D721Med (cell line): ENCODE measurements around the gene RIPK3.
"Not testable (repeated sequence)": the region's sequence is repeated elsewhere in the genome, so short reads cannot be mapped to it uniquely, and the experiment has no call there.

Experiments
- DNase-seq: peaks from one replicate; pipeline ENCODE4 v3.0.0; 2011; ENCODE audit warnings: low spot score; ENCODE audit not compliant: insufficient read length
- FAIRE-seq: peaks from 2 replicates; lab custom pipeline; 2011; peaks lifted over from hg19 to GRCh38; lab: Jason Lieb, UNC
- TF ChIP-seq, protein P1 (sequence below): IDR thresholded peaks from 2 replicates; pipeline ENCODE4 v1.5.1; 2012; ENCODE audit warnings: mild to moderate bottlenecking, control low read depth; ENCODE audit not compliant: insufficient read depth; ENCODE audit errors: missing control alignments

Gene RIPK3

DNA sequence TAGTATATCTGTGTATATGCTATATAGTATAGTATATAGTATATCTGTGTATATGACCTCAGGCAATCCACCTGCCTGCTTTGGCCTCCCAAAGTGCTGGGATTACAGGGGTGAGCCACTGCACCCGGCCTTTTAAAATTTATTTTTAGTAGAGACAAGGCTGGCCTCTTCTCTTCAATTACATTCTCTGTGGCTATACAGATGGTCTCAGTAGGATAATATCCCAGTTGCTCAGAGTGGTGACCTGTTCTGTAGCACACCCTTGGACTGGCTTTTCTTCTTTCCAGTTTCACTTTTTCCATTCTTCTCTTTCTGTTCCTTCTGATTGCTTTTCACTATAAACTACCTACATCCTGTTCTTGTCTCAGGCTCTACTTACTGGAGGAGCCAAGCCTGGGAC lies 25.1 kb upstream of the RIPK3 start:
- FAIRE-seq (no peak), DNase-seq (no peak)
- TF ChIP-seq, protein P1, sequence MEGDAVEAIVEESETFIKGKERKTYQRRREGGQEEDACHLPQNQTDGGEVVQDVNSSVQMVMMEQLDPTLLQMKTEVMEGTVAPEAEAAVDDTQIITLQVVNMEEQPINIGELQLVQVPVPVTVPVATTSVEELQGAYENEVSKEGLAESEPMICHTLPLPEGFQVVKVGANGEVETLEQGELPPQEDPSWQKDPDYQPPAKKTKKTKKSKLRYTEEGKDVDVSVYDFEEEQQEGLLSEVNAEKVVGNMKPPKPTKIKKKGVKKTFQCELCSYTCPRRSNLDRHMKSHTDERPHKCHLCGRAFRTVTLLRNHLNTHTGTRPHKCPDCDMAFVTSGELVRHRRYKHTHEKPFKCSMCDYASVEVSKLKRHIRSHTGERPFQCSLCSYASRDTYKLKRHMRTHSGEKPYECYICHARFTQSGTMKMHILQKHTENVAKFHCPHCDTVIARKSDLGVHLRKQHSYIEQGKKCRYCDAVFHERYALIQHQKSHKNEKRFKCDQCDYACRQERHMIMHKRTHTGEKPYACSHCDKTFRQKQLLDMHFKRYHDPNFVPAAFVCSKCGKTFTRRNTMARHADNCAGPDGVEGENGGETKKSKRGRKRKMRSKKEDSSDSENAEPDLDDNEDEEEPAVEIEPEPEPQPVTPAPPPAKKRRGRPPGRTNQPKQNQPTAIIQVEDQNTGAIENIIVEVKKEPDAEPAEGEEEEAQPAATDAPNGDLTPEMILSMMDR, result no peak

DNA sequence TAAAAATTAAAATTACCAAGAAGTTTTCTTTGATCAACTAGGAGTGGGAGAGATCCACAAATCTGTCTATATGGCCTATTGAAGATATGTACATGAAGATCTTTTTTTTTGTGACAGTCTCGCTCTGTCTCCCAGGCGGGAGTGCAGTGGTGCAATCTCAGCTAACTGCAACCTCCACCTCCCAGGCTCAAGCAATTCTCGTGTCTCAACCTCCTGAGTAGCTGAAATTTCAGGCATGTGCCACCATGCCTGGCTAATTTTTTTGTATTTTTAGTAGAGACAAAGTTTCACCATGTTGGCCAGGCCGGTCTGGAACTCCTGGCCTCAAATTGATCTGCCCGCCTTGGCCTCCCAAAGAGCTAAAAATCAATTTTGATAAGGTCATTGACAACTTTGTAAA lies 23.6 kb upstream of the RIPK3 start:
- TF ChIP-seq, protein P1, result no peak
- FAIRE-seq, result no peak

DNA sequence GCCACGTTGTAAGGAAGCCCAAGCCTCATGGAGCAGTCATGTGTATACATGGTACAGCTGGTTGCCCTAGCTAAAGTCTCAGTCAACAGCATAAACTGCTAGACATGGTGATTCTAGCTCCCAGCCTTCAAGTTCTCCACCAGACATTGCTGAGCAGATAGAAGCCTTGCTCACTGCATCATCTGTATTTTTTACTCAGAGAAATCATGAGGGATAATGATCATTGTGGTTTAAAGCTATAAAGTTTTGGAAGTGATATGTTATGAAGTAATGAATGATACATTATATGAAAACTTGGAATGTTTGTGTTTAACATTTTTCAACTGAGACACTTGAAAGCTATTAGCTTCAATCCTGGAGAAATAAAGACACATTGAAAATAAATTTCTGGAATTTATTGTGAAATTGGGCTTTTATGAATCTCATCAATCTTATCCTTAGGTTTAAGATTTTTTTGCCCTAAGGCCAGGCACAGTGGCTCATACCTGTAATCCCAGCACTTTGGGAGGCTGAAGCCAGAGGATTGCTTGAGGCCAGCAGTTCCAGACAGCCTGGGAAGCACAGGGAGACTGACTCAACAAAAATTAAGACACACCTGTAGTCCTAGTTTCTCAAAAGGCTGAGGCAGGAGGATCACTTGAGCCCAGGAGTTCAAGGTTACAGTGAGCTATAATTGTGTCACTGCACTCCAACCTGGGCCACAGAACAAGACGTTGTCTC lies 22.6 kb upstream of the RIPK3 start:
- DNase-seq, result no peak
- TF ChIP-seq, protein P1, result no peak
- FAIRE-seq, result no peak

More for the DNA sequence above, 23.6 kb upstream of the RIPK3 start:
- DNase-seq, result no peak

DNA sequence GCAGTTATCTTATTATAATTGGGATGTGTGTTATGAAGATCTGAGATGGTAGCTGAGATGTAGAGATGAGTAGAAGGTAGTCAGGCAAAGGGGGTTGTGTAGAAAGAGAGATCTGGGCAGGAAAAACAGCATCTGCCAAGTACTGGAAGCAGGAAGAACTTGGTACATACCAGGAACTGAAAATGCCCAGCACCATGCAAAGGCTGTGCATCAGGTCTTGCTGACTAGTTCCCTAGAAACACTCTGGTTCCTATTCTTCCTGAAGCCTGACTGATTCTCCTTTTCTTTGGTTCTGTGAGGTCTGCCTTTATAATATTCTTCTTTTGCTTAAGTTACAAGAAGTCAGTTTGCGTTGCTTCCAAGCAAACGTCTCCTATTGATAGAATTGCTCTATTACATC lies 21.5 kb upstream of the RIPK3 start:
- DNase-seq, result no peak
- no peak for FAIRE-seq
- TF ChIP-seq, protein P1, result no peak

DNA sequence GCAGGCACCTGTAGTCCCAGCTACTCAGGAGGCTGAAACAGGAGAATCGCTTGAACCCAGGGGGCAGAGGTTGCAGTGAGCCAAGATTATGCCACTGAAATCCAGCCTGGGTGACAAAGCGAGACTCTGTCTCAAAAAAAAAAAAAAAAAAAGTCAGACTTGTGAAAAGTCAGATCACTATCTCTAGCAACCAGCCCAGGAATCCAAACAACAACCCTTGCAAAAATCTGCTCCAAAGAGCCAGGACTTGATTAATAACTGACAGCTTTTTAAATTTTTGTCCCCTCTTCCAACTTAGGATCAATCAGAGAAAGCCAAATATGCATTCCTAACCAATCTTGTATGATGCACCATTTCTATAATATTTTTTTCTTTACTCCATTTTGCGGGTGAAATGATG lies 20.5 kb upstream of the RIPK3 start:
- TF ChIP-seq, protein P1, result no peak
- FAIRE-seq, result no peak
- DNase-seq, result no peak

DNA sequence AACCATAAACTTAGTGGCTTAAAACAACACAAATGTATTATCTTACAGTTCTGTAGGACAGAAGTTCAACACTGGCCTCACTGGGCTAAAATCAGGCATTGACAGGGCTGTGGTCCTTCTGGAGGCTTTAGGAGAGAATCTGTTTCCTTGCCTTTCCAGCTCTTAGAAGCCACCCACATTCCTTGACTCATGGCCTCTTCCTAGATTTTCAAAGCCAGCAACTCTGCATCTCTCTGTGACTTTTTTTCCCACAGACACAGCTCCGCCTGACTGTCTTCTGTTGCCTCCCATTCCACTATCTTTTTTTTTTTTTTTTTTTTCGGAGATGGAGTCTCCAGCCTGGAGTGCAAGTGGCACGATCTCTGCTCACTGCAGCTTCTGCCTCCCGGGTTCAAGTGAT lies 16.4 kb upstream of the RIPK3 start:
- DNase-seq, result no peak
- TF ChIP-seq, protein P1, result no peak
- no peak for FAIRE-seq

DNA sequence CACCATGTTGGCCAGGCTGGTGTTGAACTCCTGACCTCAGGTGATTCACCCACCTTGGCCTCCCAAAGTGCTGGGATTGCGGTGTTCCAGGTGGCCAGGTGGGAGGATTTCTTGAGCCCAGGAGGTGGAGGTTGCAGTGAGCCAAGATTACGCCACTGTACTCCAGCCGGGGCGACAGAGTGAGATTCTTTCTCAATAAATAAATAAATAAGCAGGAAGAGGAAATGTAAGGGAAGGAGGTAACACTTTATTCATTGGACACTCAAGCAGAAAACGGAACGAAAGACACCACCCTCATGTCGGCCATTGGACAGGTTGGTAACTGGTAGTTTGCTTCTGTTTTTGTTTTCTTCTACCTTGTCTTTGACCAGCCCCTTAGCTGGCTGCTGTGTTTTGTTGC lies 15.2 kb upstream of the RIPK3 start:
- TF ChIP-seq, protein P1, result no peak
- FAIRE-seq (no peak), DNase-seq (no peak)

DNA sequence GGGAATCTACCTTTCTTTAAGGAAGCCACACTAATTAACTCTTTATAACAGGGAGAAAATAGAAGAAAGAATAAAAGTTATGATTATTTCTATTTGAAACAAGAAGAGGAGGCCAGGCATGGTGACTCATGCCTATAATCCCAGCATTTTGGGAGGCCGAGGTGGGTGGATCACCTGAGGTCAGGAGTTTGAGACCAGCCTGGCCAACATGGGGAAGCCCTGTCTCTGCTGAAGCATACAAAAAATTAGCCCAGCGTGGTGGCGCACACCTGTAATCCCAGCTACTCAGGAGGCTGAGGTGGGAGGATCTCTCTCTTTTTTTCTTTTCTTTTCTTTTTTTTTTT lies 14.7 kb upstream of the RIPK3 start:
- DNase-seq, FAIRE-seq: not testable (repeated sequence)
